Activated T-cell treated with anti-CD3 and anti-CD28 coated beads for 24 hours (primary cell): ENCODE measurements around the gene SLC35B1.
"Not testable (repeated sequence)": the region's sequence is repeated elsewhere in the genome, so short reads cannot be mapped to it uniquely, and the experiment has no call there.

Experiments
- DNase-seq: peaks from one replicate; pipeline ENCODE4 v3.0.0-alpha.2; 2020; ENCODE audit warnings: low read depth

The SLC35B1 gene

GRCh38 chr17:49699966-49700575 is 7.7 kb downstream of the SLC35B1 start:
- DNase-seq, result no peak

DNA sequence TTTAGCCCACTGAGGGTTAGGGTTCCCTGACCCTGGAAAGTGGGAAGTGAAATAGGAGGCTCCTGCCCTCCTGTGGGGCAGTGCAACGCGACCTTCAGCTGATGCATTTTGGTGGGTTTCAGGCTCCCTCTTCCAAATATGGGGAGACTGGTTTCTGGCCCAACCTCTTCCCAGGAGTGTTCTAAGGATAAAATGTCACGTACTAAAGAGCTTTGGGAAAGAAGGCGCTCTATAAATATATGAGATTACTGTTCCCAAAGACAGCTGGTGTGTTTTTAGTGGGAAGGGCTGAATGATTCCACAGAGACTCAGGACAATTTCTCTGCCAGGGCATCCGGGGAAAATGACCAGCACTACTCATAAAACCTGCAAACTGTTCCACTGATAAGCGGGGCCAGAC is 9.8 kb downstream of the SLC35B1 start:
- DNase-seq, result no peak

DNA sequence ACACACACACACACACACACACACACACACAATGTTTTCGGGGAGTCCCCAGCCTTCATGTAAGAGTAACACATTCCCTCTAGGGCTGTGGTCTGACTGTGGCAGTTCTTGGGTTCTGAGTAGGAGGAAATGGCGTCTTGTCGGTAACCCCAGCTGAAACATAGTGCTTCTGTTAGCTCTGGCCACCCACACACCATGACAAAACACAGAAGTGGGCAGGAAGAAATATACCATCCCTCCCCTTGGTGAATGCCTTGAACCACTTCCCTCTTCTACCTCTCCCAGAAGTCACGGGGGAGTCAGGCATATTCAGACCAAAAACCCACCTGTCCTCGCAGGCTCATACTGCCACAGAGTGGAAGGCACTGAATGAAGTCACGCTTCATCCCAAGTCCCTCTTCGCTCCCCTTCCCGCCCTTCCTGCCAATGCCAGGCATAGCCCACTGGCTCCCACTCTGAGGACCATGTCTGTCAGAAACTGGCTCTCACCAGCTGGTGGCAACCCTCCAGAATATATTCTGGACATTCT is 11.5 kb downstream of the SLC35B1 start:
- DNase-seq, result peak; percentile 67

- DNase-seq, result no peak
Measured at GRCh38 chr17:49695698-49696232, 12.0 kb downstream of the SLC35B1 start.

GRCh38 chr17:49694847-49695697 is 12.7 kb downstream of the SLC35B1 start:
- peak; percentile 61 for DNase-seq

GRCh38 chr17:49692751-49693150 is 15.0 kb downstream of the SLC35B1 start:
- no peak for DNase-seq

- no peak for DNase-seq
Measured at GRCh38 chr17:49691677-49692191, 16.0 kb downstream of the SLC35B1 start.

DNA sequence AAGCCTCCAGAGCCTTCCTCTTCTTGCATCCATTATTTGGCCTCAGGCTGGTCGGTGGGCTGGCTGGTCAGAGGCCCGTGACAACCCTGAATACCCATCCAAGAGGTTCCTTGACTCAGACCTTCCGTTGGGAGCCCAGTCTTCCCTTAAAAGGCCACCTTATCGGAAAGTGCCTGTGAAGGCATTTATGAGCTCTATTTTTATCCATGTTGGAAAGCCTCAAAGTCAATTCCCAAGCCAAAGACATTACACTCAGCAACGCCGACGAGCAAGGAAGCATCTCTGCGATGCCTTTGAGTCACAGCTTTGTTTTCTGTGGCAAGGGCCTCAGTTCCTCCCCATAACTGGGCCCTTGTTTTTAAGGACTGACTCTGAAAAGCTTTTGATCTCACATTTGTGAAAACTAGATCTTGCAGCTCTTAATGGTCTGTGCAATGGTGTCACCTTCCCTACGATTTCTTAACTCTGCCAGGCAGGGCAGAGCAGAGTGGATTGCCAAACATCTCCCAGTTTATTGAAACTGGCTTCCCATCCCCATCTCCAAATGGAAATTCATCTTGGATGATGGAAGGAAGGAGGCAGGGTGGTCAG is 16.6 kb downstream of the SLC35B1 start:
- no peak for DNase-seq

GRCh38 chr17:49690256-49690655 is 17.5 kb downstream of the SLC35B1 start:
- no peak for DNase-seq

GRCh38 chr17:49688848-49689247 is 18.9 kb downstream of the SLC35B1 start:
- DNase-seq, result no peak

- DNase-seq, result no peak
Measured at GRCh38 chr17:49687878-49688491, 19.8 kb downstream of the SLC35B1 start.

DNA sequence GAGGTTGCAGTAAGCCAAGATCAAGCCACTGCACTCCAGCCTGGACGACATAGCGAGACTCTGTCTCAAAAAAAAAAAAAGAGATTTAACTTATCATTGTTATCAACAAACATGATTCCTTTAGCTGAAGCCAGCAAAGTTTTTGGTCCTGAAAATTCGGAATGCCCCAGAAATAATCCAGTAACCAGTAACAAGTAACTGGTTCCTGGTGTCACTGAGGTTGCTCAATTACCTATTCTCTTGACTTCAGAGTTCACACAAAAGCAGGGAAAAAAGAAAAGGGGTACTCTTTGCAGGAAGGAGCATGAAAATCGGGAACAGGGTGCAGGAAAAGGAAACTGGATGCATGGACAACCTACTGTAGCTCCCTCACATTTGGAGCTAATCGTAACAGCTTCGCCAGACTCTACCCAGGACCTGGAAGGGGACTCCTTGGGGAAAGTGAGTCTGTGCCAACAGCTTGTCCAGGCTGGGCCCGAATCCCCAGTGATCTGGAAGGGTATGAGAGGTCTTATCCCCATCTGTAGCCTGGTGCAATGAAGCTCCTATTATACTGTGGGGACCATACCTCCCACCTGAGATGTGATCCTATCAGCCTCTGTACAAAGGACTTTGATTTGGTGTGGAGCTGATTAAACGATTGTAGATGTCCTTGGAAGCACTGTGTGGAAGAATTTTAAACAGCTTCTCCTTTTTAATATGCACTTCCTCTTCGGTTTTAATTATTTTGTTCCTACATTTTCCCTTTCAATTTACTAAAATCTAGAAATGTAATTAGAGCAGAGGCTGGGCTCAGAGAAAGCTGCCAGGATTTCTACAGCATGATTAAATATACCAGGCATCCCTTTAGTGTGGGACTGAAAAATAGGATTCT is 26.4 kb downstream of the SLC35B1 start:
- DNase-seq, result no peak

DNA sequence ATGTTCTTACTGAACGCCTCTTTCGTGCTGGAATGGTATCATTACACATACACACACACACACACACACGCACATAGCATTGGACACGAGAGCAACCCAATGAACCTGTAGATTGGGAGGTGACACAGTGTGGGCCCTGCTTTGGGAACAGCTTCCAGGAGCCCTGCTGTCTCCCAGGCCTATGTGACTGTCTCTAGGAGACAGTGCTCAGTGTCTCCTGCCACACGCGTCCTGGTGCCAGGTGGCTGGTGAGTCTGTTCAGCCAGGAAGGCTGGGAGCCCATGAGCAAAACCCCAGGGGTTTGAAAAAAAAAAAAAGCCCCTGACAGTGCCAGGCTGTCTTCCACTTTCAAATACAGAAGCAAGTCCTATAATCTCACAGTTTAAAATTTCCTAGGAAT is 27.4 kb downstream of the SLC35B1 start:
- DNase-seq, result no peak

- peak; percentile 97 for DNase-seq
Measured at GRCh38 chr17:49677933-49678847, 29.6 kb downstream of the SLC35B1 start, which contains the start of gene SPOP. SPOP (minus strand) TSS chr17:49678097; CDS start chr17:49622810, 55,287 bp downstream.

DNA sequence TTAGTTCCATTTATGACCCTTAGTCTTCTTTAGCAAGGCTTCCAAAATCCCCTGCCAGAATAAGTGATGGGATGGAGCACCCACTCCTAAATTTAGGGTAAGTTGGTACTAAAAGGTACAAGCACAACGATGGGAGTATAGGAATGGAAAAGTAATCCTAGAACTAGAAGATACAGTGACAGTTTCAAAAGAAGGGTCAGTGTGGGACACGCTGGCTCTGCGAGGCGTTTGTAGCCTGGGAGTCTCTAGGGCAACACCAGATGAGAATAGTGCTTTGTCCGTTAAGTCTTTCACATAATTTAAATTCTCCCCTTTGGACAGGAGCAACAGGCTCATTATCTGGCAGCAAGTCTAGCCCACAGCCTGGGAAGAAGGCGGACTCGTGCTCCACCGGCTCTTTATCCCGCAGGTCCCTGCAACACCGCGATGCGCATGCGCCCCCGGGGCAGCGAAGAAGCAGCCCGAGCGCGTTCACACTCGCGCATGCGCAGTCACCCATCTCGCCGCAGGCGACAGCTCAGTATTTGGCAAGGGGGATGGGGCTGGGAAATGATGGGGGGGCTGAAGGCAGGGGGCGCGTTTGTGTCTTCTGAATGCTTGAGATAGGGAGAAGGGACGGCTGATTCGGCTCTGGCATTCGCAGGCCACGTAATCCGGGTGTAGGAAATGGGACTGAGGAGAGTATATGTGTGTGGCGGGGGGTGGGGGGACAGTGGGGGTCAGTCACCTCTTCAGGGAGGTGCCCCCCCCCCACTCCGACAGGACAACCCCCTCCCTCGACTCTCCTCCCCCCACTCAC is 30.4 kb downstream of the SLC35B1 start:
- peak; percentile 94 for DNase-seq

GRCh38 chr17:49676276-49676868 is 31.4 kb downstream of the SLC35B1 start:
- no peak for DNase-seq

DNA sequence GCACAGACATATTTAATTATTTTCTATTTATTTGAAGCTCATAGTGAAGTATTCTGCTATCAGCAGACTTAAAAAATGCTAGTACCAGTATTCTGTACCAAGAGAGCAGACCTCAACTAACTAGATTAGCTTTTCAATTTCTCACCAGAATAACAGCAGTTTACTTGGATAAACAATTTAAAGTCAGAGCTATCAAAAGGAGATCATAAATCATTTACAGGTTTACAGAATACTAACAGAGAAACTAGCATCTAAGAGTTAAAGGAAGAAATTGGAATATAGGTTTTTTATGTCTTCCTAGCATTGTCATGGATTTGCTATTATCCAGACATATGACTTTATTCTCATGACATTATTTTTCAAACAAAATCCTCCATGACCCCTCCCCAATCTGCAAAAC is 33.3 kb downstream of the SLC35B1 start:
- no peak for DNase-seq

DNA sequence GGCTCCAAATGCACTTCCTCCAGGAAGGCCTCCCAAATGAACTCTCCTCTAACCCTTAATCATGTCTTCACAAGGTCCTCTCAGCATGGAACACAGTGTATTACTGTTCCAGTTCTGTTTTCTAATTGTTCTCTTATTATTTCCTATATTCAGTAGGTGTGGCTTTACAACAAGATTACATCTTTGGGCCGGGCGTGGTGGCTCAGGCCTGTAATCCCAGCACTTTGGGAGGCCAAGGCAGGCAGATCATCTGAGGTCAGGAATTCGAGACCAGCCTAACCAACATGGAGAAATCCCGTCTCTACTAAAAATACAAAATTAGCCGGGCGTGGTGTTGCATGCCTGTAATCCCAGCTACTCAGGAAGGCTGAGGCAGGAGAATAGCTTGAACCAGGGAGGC is 34.1 kb downstream of the SLC35B1 start:
- DNase-seq, result not testable (repeated sequence)

DNA sequence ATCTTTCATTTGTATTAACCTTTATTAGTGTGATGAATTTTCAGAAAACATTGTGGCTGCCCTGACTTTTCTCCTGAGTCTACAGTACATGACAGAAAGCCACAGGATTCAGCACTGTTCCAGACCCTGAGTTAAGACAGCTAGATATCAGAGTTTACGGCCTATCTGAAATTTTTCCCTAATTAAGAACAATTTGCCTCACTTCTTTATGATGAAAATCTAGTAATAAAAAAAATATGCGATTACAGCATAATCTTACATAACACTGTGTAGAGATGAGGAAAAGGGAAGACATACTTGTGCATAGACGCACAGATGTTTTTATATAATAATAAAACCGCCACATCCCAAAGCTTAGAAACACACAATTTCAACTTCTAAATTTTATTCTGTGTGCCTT is 37.1 kb downstream of the SLC35B1 start:
- DNase-seq, result no peak
